CD4-positive, alpha-beta T cell treated with Interleukin-17A for 4 hours (primary cell): ENCODE measurements around the gene PSMD9.

Experiments used
- DNase-seq: peaks from one replicate; pipeline ENCODE4 v3.0.0-alpha.2; 2020; ENCODE audit warnings: mixed read lengths

The PSMD9 gene

GRCh38 chr12:121957861-121958515, 69.4 kb downstream of the PSMD9 start:
- DNase-seq: no peak

GRCh38 chr12:121958541-121959240, 70.1 kb downstream of the PSMD9 start:
- DNase-seq: no peak

DNA sequence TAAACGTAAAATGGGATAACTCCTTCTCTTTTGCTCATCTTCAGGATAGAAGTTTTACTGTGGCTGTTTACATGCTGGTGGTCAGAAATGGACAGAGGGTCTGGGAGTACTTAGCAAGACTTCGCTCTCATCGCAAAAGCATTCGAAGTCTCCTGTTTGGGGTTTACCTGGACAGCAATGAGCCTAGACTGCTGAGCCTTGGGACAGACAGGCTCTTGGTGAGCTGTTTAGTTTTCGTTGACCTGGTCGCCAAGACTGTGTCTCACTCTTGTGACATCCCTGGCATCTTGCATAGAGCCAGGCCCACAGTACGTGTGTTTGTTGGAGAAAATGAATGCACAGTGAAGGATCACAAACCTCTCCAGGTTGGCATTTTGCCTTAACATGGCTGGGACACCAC, 72.0 kb downstream of the PSMD9 start:
- DNase-seq: no peak

- no peak for DNase-seq
These were observed 72.7 kb downstream of the PSMD9 start for GRCh38 chr12:121961195-121961879.

DNA sequence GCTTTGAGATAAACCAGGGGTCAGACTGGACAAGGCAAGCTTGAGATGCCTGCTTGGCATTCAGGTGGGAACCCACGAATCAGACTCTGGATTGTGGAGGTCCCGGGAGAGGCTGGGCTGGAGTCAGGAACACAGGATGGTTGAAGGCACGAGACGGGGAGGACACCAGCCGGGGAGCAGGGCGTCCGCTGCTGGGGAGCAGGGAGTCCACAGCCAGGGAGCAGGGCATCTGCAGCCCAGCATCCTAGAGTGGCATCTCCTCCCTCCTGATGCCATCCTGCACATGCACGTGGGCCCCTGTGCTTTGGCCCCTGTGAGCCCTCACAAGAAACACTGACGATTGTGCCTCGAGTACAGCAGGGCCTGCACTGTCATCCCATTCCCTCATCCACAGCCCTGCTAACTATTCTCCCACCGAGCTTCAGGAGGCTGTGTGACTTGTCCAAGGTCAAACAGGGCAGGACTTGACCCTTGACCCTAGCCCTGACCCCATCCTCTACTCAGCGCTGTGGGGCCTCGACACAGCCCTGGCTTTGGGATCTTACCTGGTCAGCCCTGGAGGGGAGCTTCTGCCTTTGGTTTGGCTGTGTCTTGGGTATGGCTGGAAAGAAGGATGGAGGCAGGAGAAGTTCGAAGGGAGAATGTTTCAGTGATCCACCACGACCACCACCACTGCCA, 74.9 kb downstream of the PSMD9 start:
- DNase-seq: no peak

- DNase-seq: no peak
These were observed 76.4 kb downstream of the PSMD9 start for GRCh38 chr12:121964813-121965643.

DNA sequence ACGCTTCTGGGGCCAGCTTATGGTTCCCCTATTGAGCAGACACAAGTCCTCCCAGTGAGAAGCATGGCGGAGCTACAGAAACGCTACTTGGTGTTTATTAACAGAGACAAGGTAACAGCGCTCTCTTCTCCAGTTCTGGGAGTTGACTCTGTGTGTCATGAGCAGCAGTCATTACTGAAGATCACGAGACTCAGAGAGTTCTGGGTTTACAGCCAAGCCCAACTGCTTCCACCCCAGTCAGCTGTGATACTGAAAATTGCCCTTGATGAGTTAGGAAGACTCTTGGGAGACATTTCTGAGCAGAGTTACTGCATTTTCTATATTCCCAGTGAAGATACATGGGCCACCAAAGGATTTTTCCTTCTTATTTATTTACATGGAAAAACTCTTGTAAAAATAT, 78.4 kb downstream of the PSMD9 start:
- DNase-seq: no peak
